TTC549 (cell line): ENCODE data around the gene FRMD4B.
"Not testable (repeated sequence)": the region's sequence is repeated elsewhere in the genome, so short reads cannot be mapped to it uniquely, and the experiment has no call there.

Experiments
- FAIRE-seq: peaks from 2 replicates; lab custom pipeline; 2012; peaks lifted over from hg19 to GRCh38; lab: Jason Lieb, UNC

The FRMD4B gene

GRCh38 chr3:69282181-69282580 lies 103.7 kb downstream of the FRMD4B start:
- no peak for FAIRE-seq

GRCh38 chr3:69277403-69277802 lies 108.5 kb downstream of the FRMD4B start:
- FAIRE-seq, result not testable (repeated sequence)

- FAIRE-seq, result no peak
These were observed 109.0 kb downstream of the FRMD4B start for GRCh38 chr3:69276884-69277283.

GRCh38 chr3:69276191-69276590 lies 109.7 kb downstream of the FRMD4B start:
- not testable (repeated sequence) for FAIRE-seq

GRCh38 chr3:69273896-69274295 lies 112.0 kb downstream of the FRMD4B start:
- no peak for FAIRE-seq

GRCh38 chr3:69272556-69272955 lies 113.3 kb downstream of the FRMD4B start:
- FAIRE-seq, result no peak

GRCh38 chr3:69271098-69271497 lies 114.8 kb downstream of the FRMD4B start:
- no peak for FAIRE-seq

GRCh38 chr3:69266585-69266984 lies 119.3 kb downstream of the FRMD4B start:
- no peak for FAIRE-seq

GRCh38 chr3:69266071-69266470 lies 119.8 kb downstream of the FRMD4B start:
- FAIRE-seq, result not testable (repeated sequence)

GRCh38 chr3:69260843-69261405 lies 125.0 kb downstream of the FRMD4B start:
- FAIRE-seq, result not testable (repeated sequence)

- no peak for FAIRE-seq
These were observed 125.6 kb downstream of the FRMD4B start for GRCh38 chr3:69260216-69260787.

- no peak for FAIRE-seq
These were observed 126.8 kb downstream of the FRMD4B start for GRCh38 chr3:69259125-69259524.

GRCh38 chr3:69255928-69256327 lies 130.0 kb downstream of the FRMD4B start:
- no peak for FAIRE-seq

- no peak for FAIRE-seq
These were observed 131.5 kb downstream of the FRMD4B start for GRCh38 chr3:69254351-69254750.

GRCh38 chr3:69252631-69253030 lies 133.3 kb downstream of the FRMD4B start:
- no peak for FAIRE-seq

- no peak for FAIRE-seq
These were observed 133.7 kb downstream of the FRMD4B start for GRCh38 chr3:69252141-69252540.

- no peak for FAIRE-seq
These were observed 134.6 kb downstream of the FRMD4B start for GRCh38 chr3:69251078-69251805.

- no peak for FAIRE-seq
These were observed 135.9 kb downstream of the FRMD4B start for GRCh38 chr3:69250014-69250413.

GRCh38 chr3:69249001-69249400 lies 136.9 kb downstream of the FRMD4B start:
- FAIRE-seq, result no peak

- no peak for FAIRE-seq
These were observed 137.5 kb downstream of the FRMD4B start for GRCh38 chr3:69248436-69248835.

GRCh38 chr3:69246612-69247011 lies 139.3 kb downstream of the FRMD4B start:
- FAIRE-seq, result no peak

GRCh38 chr3:69244039-69244438 lies 141.8 kb downstream of the FRMD4B start:
- FAIRE-seq, result no peak

GRCh38 chr3:69241769-69242168 lies 144.1 kb downstream of the FRMD4B start:
- FAIRE-seq, result no peak
